NCI-H1092 (cell line): ENCODE results near the gene SHOC2.
A peak's percentile ranks its signal among the peaks of the same experiment; 100 is the strongest.
"Not testable (repeated sequence)": the region's sequence is repeated elsewhere in the genome, so short reads cannot be mapped to it uniquely, and the experiment has no call there.

Experiments used
- DNase-seq: peaks from one replicate; lab custom pipeline; 2025; lab: John Stamatoyannopoulos, UW

The SHOC2 gene

DNA sequence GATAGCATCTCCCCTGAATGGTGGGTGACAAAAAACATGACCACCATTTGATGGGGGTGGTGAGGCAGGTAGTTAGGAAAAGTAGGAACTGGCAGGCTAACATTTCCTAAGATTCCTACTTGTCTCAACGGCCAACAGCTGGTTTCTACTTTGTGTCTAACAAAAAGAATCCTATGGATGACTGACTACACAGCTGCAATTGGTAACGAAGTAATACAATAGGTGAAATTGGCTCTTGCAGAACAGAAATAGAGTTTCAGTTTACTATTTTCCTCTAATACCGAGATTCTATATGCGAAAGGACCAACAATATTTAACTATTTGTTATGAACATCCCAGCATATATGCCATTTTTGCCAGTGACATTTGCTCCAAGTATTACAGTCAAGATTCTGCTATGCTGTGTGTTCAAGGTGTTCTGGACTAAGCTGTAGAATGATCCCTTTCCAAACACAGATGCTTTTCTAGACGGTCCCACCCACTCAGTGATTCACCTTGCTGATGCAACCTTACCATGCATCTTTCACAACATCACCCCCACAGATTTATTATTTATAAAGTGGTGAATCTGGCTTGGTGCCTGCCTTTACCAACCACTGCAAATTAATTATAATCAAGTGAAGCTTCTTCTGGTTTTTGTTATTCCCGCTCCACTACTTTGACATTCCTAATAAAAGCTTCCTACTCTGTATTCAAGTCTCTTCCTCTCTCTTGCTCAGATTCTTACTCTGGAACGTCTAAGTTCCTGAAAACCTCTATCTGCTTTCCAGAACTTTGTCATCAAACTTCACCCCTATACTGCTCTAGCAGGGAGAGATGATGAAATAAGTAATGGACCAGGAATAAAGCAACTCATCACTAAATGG is 17.2 kb upstream of the SHOC2 start:
- no peak for DNase-seq

DNA sequence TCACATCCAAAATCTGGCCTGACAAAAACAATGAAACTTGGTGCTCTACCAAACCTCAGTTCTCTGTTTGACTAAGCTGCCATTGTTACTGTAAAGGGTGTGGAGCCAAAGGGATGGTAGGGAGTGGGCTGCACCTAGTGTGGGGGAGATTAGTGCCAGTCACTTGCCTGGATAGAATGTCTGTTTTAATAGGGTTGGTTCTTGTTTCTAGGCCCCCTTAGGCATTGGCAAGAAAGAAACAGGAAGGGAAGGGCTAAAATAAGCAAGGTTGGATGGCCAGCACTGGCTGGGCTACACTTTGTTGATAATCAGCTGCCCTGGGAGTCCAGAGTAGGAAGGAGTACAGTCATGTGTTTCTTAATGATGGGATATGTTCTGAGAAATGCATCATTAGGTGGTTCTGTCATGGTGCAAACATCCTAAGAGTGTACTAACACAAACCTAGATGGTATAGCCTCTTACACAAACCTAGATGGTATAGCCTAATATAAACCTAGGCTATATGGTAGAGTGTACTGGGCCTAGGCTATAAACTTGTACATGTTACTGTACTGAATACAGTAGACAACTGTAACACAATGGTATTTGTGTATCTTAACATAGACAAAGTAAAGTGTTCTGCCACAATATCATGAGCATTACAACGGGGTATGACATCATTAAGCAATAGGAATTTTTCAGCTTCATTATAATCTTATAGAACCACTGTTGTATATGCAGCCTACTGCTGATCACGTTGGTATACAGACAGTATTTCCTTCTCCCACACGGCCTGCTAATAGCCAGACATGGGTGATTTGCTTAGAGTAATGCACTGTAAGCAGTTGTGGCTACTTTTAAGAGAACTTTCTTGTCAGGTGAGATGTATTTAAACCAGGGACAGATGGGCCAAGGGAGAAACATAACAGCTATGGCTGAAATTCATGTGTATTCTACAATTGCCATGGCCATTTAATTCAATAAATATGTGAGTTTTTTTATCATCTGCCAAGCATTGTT is 15.8 kb upstream of the SHOC2 start:
- no peak for DNase-seq

DNA sequence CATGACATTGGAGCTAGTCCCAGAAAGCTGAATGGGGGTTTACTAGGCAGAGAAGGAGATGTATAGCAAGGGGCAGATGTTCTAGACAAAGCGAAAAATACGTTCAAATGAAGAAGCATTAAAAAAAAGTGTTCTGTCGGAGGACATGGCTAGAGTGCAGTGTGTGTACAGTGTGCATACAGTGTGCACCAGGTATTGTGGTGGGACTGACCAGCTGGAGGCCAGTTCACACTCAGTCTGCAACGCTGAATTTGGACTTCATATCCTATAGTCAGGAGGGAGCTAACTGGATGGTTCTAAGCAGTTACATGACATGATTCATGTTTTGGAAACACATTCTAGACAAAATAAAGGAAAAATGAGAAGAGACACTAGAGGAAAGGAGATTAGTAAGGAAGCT is 9.3 kb upstream of the SHOC2 start:
- DNase-seq, result no peak

DNA sequence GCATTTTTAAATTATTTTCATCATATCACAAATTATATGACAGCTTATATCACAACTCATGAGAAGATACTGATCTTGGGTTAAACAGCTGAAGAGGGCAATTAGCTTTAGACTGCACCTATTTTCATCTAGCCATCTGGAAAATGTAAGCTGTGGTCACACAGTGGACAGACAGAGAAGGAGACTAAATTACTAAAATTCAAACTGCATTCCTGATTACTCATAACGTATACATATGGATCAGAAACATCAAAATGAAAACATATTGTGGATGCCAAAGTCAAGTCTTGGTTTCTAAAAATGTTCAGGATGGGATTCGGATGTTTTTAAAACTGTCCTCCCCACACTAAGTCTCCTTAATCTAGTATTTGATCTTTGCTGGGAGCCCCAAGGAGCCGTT is 7.0 kb upstream of the SHOC2 start:
- no peak for DNase-seq

DNA sequence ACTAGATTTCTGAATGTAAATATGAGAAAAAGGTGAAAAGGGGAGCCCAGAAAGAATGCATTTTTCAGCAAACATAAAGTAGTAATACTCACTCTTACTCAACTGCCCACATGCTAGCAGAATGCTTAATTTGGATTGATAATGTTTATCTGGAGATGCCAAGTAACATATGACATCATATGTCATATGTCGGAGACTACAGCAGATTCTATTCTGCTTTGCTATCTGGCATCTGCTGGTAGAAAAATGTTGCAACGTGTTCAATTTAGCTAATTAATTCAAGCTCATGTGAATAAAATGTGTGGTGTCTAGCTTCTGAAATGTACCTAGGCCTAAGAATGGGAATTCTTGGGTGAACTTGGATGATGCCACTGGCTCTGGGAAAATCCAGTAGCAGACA is 5.0 kb upstream of the SHOC2 start:
- DNase-seq, result no peak

DNA sequence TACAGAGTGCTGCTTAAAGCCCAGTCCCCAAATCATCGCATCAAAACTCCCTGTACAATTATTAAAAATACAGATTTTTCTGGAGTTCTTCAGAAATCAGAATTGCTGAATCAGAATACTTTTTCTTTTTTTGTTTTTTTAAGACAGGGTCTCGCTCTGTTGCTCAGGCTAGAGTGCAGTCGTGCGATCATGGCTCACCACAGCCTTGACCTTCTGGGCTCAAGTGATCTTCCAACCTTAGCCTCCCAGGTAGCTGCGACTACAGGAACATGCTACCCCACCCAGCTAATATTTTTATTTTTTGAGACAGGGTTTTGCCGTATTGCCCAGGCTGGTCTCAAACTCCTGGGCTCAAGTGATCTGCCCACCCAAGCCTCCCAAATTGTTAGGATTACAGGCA is 4.4 kb upstream of the SHOC2 start:
- DNase-seq, result no peak

DNA sequence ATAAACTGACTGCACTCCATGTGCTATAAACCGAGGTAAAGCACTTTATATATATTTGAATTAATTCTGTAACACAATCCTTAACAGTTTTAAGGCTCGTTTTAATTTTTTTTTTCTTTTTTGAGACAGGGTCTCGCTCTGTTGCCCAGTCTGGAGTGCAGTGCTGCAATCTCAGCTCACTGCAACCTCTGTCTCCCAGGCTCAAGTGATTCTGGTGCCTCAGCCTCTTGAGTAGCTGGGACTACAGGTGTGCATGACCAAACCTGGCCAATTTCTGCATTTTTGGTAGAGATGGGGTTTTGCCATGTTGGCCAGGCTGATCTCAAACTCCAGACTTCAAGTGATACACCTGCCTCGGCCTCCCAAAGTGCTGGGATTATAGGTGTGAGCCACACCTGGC is 3.8 kb upstream of the SHOC2 start:
- not testable (repeated sequence) for DNase-seq

DNA sequence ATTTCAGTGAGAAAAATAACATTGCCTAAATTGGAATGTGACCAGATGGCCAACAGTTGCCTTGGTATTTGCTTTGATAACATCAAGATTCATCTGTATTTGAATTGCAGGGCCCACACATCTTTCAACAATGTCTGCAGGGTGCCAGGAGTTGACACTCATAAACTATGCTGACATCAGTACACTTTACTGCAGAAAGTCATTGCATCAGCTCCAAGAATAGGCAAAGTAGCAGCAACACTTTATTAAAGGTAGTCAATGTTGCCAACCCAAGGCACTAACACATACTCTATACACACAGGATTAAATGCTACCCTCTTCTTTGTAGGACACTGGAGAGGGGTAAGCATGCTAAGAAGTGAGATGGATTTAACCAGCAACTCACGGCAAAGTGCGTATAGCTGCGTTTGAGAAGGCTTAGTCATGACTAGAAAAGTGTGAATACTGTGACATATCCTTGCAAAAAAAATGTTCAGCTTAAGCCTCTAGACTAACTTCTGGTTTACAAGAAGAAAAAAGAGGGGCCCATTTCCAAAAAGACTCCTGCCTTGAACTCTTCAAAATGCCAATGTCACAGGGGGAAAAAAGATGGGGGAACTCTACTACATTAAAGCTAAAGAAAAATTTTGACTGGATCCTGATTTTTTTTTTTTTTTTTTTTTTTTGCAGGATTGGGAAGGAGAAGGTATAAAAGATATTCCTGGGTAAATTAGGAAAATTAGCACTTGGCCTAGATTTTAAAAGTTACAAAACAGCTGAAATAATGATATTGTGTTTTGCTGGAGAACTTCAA is 2.7 kb upstream of the SHOC2 start:
- DNase-seq, result no peak

DNA sequence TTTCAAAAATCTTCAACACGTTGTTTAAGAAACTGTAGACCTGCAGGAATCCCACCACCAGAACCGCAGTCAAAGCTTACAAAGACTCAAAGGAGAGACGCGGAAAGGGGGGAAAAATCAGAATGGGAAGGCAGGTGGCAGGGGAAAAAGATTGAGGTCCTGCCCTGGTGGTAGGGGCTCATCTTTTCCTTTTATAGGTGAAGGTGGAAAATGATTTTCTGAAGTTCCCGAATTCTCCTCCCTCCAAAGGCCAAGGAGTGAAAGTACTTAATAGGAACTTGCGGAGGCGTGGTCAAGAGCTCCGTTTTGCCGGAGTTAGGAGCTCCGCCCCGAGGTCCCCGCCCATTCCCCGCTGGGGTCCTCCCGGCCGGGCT is 1.1 kb upstream of the SHOC2 start:
- DNase-seq, result no peak

DNA sequence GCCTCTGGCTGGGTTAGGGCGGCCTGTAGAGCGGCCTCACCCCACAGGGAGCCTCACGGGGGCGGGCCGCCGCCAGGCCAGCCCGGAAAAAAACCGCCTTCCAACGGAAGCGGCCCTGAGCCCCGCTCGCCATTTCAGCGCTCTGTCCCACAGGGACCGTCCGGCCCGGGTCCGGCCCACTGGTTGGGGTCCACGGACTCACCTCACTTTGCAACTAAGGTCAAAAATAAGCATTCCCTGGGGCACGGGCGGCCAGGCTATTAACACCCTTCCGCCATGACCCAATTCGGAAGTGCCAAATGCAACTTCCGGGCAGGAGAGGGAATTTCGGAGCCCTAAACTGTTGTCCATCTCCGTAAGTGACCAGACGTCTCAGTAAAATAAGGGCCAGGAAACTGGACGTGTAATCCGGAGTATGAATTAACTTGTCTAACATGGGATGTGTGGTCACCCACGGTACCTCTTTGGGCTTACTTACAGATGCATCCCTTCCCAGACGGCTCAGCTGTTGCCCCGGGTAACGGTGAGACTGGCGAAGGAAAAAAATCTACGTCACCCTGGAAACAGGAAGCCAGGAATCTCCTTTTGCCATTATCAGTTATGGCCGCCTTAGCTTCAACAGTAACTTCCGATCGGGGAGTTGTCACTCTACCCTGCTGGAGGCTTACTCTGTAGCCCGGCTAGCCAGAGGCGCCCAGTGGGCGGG is 608 bp upstream of the SHOC2 start, which contains the start of gene BBIP1:
Gene BBIP1, minus strand, starts transcription at position 538 of the 706 bp plus-strand sequence. CDS start 1,023 bp downstream, outside the sequence.
- peak; percentile 98 for DNase-seq

DNA sequence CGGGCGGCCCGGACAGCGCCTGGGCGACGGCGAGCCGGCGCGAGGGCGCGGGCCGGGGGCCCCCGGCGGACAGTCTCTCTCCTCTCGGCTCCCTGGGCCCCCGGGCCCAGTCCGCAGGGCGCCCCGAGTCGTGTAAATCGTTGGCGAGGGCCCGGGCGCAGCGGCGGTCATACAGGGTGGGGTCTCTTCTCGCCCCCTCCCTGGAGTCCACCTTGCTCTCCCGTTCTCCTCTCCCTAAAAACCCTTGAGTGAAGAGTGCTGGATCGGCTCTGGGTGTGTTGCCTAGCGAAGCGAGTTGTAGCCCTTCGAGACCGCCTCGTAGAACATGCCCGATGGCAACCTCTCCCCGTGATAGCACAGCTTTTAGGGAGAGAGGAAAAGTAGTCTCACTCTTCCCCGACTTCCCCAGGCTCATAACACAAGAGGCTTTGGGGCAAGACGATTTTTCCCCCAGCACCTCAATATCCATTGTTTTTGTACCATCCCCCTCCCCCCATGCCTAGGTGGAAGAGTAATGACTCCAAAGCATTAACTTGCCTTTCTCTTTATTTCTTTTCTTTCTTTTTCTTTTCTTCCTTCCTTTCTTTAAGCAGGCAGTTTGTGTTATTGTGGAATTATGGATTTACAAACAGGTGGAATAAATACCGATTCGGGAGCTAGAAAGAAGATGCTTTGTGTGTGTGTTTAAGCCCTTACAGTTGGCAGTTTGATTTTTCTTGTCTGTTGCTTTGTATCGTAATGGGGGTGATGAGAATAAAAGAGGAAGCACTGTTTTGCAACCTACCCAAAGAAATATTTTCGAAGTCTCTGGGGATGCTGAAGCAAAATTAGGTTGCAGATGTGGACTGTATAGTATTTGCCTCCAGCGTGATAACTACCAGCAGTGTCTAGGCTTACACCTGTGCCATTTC is 822 bp downstream of the SHOC2 start:
- no peak for DNase-seq

DNA sequence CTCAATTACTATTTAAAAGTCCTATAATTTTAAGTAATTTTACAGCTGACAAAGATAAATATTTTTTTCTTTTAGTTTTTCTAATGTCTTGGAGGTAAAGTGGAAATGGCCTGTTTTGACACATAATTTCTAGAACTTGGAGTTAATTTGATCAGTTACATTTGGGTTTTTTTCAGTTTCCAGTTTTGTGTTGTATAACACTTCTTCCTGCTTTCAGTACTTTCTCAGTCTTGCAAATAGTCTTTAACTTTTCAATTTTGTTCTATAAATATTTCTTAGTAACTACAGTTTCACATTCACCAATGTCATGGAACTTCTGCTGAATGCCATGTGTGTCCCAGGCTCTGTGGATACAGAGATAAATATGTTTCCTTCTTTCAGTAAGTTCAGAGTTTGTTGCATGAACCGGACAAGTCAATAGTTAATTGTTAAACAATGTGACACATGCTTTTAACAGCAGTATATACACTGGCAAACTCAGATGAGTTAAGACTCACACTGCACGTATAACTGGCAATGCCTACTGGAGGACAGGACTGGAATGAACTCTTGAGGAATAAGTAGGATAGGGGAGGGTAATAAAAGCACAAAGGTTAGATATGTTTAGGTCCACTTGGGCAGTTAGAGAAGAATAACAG is 4.6 kb downstream of the SHOC2 start:
- no peak for DNase-seq

DNA sequence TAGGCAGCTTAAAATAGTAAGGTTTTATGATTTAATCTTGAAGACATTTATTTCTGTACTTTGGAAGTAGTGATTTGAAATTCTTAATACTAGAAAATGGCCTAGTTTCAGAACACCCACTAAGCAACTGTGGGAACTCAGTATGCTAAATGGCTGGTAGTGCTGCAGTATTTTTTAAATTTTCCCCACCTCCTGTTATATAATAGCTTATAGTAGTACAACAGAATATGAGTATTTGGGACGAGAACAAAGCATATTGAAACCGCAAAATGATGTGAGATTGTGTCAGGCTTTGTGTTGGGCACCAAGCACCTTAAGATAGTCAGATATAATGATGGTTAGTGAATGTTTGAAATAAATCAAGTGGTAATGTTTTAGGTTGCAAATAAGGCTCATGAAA is 8.1 kb downstream of the SHOC2 start:
- DNase-seq, result no peak

DNA sequence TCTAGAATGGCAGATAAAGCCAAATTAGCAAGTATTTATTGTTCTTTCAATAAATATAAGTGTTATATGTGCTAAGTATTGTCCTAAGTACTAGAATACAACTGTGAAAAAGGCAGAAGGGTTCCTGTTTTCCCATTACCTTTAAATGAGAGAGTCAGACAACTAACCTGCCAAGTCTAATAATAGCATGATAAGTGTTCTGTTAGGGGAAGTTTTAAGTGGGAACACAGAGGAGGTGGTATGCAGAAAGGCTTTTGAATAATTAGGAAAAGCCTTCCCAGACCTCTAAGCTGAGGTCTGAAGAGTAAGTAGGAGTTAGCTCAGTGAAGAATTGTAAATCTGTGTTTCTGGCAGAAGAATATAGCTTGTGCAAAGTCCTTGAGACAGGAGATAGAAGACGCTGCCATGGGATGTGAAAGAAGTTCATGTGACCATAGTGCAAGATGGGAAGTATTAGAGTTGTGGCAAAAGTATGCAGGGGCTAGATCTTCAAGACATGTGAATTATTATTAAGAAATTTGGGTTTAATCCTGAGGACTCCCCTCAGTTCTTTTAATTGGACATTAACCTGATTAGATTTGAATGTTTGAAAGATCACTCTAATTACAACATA is 12.5 kb downstream of the SHOC2 start:
- no peak for DNase-seq

DNA sequence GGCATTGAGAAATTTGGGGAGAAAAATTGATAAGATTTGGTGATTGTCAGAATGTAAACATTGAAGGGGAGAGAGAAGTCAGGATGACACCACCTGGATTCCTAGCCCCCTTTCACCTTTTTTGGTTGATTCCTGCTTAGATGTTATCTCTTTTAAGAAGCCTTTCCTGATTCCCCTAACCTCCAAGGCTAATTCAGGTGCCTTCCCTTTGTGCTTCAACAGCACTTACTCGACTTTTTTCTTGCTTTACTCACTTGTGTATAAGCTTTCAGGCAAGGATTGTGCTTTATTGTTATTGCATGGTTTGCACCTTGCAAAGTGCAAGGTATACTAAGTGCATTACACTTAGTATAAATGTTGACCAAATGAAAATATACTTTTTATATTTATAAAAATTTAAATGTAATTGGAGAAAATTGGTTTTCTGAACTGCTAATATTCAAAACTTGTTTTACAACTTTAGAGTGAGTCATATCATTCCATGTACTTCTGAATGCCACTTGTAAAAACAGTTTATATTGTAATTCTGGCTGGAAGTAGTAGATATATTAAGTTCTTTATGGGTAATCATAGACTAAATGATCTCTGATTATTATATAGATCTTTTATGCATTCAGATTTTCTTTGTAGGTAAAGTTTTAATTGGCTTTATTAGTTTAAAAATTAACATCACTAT is 13.2 kb downstream of the SHOC2 start:
- no peak for DNase-seq

DNA sequence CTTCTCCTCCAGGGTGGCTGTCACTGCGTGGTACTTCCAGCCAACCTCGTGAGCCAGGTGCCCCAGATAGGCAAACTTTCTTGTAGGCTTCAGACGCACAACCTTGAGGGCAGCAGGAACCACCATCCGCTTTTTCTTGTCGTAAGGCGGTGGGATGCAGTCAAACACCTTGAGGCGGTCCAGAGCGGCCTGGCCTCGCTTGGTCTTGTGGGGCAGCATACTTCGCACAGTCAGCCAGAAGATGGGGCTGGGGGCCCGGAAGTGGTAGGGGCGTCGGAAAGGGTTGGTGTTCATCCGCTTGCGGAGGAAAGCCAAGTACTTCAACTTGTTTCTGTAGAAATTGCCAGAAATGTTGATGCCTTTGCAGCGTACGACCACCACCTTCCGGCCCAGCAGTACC is 17.4 kb downstream of the SHOC2 start:
- no peak for DNase-seq

DNA sequence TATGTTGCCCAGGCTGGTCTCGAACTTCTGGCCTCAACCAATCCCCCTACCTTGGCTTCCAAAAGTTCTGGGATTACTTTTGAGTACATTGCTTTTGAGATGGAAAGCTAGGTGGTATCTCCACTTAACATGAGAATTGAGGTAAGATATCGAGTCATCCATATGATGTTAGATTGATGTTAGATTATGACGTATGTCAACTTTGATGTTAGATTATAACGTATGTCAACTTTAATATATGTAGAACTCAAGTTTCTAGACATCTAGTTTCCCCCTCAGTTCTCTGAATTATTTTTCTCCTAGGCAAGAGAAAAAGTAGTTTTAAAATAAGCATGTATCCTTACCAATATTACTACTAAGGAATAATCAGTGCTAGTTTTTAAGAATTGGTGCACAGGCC is 20.0 kb downstream of the SHOC2 start:
- no peak for DNase-seq

DNA sequence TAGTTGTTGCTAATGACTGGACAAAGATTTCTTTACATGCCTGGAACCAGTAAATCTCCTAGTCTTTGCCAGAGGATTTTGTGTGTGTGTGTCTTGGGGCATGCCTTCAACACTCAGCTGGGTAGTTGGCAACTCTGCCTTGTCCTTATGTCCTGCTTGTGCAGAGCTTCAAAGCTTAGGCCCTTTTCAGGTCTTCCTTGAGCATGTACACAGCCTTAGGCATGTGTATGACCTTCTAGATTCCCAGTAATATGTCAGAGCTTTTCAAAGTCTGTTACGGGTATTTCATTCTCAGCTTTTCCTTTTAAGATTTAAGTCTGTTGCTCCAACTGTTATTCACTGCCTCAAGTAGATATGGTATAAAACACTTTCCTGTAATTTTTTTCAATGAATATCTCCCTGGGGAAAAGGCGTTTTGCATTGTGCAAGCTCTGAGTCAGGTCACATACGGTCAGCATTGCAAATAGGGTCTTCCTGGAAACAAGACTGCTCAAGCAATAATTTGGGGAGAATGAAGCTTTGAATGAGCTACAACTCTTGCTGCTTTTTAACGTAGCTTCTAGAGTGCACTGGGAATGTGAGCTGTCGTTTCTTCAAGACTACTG is 25.5 kb downstream of the SHOC2 start:
- no peak for DNase-seq
